HCT116 (cell line): ENCODE data around the gene CCDC174.

Source experiments
- EZH2 ChIP-seq: fragments of 200-600 bp; sonication (generic); IDR thresholded peaks from 2 replicates; pipeline ENCODE4 v1.6.1; 2017; ENCODE audit warnings: antibody characterized with exemption, mixed run types
- FOSL1 ChIP-seq: IDR thresholded peaks from 2 replicates; pipeline ENCODE4 v1.6.1; 2012; ENCODE audit warnings: low read depth
- SIN3A ChIP-seq: IDR thresholded peaks from 2 replicates; pipeline ENCODE4 v1.6.1; 2012; ENCODE audit warnings: low read depth

- TF ChIP-seq SIN3A, result no peak; the same call in 1 of the 2 replicates
- no peak for TF ChIP-seq EZH2
- TF ChIP-seq FOSL1, result no peak
Measured at GRCh38 chr3:14651440-14652251, at the start of gene CCDC174.
